ENCODE results near the gene PCDHA4.
"Not testable (repeated sequence)": the region's sequence is repeated elsewhere in the genome, so short reads cannot be mapped to it uniquely, and the experiment has no call there.

Gene PCDHA4

DNA sequence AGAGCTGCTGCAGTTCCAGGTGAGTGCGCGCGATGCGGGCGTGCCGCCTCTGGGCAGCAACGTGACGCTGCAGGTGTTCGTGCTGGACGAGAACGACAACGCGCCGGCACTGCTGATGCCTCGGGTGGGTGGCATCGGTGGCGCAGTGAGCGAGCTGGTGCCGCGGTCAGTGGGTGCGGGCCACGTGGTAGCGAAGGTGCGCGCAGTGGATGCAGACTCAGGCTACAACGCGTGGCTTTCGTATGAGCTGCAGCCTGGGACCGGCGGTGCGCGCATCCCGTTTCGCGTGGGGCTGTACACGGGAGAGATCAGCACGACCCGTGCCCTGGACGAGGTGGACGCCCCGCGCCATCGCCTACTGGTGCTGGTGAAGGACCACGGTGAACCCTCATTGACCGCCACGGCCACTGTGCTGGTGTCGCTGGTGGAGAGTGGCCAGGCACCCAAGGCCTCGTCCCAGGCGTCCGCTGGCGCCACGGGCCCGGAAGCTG, 4.0 kb upstream of the PCDHA4 start:
- TF ChIP-seq, protein P1, sequence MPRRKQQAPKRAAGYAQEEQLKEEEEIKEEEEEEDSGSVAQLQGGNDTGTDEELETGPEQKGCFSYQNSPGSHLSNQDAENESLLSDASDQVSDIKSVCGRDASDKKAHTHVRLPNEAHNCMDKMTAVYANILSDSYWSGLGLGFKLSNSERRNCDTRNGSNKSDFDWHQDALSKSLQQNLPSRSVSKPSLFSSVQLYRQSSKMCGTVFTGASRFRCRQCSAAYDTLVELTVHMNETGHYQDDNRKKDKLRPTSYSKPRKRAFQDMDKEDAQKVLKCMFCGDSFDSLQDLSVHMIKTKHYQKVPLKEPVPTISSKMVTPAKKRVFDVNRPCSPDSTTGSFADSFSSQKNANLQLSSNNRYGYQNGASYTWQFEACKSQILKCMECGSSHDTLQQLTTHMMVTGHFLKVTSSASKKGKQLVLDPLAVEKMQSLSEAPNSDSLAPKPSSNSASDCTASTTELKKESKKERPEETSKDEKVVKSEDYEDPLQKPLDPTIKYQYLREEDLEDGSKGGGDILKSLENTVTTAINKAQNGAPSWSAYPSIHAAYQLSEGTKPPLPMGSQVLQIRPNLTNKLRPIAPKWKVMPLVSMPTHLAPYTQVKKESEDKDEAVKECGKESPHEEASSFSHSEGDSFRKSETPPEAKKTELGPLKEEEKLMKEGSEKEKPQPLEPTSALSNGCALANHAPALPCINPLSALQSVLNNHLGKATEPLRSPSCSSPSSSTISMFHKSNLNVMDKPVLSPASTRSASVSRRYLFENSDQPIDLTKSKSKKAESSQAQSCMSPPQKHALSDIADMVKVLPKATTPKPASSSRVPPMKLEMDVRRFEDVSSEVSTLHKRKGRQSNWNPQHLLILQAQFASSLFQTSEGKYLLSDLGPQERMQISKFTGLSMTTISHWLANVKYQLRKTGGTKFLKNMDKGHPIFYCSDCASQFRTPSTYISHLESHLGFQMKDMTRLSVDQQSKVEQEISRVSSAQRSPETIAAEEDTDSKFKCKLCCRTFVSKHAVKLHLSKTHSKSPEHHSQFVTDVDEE (CRISPR knock-in tag; IDR thresholded peaks at IDR 0.05): no peak
- TF ChIP-seq ARNTL (CRISPR knock-in tag; IDR thresholded peaks at IDR 0.05; ENCODE audit: borderline replicate concordance, low read depth) (no peak), CSDC2 (CRISPR knock-in tag; IDR thresholded peaks at IDR 0.05) (no peak), GLIS3 (CRISPR knock-in tag; IDR thresholded peaks at IDR 0.05) (no peak), ESRRG (CRISPR knock-in tag; IDR thresholded peaks at IDR 0.05) (no peak), ZC3H10 (CRISPR knock-in tag; IDR thresholded peaks at IDR 0.05) (no peak), ZFP3 (CRISPR knock-in tag; IDR thresholded peaks at IDR 0.05) (no peak), ISL1 (CRISPR knock-in tag; IDR thresholded peaks at IDR 0.05) (no peak), BACH2 (CRISPR knock-in tag; IDR thresholded peaks at IDR 0.05; ENCODE audit: borderline replicate concordance) (no peak), PPARA (CRISPR knock-in tag; IDR thresholded peaks at IDR 0.05; ENCODE audit: borderline replicate concordance) (no peak), ZNF8 (CRISPR knock-in tag; IDR thresholded peaks at IDR 0.05) (no peak), OSR1 (CRISPR knock-in tag; IDR thresholded peaks at IDR 0.05) (no peak), SNAI2 (CRISPR knock-in tag; IDR thresholded peaks at IDR 0.05) (no peak), RARB (CRISPR knock-in tag; IDR thresholded peaks at IDR 0.05) (no peak), ZNF70 (CRISPR knock-in tag; IDR thresholded peaks at IDR 0.05) (no peak)
- TF ChIP-seq, protein P2, sequence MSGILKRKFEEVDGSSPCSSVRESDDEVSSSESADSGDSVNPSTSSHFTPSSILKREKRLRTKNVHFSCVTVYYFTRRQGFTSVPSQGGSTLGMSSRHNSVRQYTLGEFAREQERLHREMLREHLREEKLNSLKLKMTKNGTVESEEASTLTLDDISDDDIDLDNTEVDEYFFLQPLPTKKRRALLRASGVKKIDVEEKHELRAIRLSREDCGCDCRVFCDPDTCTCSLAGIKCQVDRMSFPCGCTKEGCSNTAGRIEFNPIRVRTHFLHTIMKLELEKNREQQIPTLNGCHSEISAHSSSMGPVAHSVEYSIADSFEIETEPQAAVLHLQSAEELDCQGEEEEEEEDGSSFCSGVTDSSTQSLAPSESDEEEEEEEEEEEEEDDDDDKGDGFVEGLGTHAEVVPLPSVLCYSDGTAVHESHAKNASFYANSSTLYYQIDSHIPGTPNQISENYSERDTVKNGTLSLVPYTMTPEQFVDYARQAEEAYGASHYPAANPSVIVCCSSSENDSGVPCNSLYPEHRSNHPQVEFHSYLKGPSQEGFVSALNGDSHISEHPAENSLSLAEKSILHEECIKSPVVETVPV (CRISPR knock-in tag; IDR thresholded peaks at IDR 0.05): no peak
- no peak for ATAC-seq

DNA sequence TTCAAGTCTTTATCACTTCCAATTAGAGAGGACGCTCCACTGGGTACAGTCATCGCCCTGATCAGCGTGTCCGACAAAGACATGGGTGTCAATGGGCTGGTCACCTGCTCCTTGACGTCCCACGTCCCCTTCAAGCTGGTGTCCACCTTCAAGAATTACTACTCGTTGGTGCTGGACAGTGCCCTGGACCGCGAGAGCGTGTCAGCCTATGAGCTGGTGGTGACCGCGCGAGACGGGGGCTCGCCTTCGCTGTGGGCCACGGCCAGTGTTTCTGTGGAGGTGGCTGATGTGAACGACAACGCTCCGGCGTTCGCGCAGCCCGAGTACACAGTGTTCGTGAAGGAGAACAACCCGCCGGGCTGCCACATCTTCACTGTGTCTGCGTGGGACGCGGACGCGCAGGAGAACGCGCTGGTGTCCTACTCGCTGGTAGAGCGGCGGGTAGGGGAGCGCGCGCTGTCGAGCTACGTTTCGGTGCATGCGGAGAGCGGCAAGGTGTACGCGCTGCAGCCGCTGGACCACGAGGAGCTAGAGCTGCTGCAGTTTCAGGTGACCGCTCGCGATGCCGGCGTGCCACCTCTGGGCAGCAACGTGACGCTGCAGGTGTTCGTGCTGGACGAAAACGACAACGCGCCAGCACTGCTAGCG, 1.5 kb downstream of the PCDHA4 start:
- not testable (repeated sequence) for ATAC-seq

DNA sequence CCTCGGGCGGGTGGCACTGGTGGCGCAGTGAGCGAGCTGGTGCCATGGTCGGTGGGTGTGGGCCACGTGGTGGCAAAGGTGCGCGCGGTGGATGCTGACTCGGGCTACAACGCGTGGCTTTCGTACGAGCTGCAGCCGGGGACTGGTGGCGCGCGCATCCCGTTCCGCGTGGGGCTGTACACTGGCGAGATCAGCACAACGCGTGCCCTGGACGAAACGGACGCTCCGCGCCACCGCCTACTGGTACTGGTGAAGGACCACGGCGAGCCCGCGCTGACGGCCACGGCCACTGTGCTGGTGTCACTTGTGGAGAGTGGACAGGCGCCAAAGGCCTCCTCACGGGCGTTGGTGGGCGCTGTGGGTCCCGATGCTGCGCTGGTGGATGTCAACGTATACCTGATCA, 2.0 kb downstream of the PCDHA4 start:
- ATAC-seq: no peak

DNA sequence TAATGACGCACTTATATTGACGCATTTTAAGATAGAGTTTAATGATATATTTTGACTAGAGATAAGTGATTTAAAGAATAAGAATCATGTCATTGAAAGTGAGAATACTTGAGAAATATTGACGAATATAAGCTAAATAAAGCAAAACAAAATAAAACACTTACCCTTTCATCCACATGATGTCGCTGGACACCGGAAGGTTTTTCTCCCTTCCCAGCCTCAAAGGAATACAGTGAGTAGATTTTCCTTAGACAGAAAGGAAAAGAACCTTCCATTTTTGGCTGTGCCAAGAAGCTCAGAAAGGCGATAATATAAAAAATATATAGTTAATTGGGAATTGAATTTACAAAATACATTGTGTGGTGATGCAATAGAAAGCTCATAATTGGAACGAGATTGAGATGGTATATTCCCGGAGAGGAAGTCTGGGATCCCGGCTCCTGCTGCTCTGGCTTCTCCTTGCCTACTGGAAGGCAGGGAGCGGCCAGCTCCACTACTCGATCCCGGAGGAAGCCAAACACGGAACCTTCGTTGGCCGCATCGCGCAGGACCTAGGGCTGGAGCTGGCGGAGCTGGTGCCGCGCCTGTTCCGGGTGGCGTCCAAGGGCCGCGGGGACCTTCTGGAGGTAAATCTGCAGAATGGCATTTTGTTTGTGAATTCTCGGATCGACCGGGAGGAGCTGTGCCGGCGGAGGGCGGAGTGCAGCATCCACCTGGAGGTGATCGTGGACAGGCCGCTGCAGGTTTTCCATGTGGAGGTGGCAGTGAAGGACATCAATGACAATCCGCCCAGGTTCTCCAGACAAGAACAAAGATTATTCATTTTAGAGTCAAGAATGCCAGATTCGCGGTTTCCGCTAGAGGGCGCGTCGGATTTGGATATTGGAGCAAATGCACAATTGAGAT, 14.8 kb downstream of the PCDHA4 start, which contains the start of gene PCDHA5:
PCDHA5 (plus strand) TSS at position 239 of the 906 bp plus-strand sequence.
- no peak for ATAC-seq
- TF ChIP-seq ZC3H10 (CRISPR knock-in tag; IDR thresholded peaks at IDR 0.05) (no peak), ZNF8 (CRISPR knock-in tag; IDR thresholded peaks at IDR 0.05) (no peak), SNAI2 (CRISPR knock-in tag; IDR thresholded peaks at IDR 0.05) (no peak), GLIS3 (CRISPR knock-in tag; IDR thresholded peaks at IDR 0.05) (no peak)
- TF ChIP-seq, protein P2 (CRISPR knock-in tag; IDR thresholded peaks at IDR 0.05): no peak
- TF ChIP-seq, protein P3, sequence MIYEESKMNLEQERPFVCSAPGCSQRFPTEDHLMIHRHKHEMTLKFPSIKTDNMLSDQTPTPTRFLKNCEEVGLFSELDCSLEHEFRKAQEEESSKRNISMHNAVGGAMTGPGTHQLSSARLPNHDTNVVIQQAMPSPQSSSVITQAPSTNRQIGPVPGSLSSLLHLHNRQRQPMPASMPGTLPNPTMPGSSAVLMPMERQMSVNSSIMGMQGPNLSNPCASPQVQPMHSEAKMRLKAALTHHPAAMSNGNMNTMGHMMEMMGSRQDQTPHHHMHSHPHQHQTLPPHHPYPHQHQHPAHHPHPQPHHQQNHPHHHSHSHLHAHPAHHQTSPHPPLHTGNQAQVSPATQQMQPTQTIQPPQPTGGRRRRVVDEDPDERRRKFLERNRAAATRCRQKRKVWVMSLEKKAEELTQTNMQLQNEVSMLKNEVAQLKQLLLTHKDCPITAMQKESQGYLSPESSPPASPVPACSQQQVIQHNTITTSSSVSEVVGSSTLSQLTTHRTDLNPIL (CRISPR knock-in tag; IDR thresholded peaks at IDR 0.05; ENCODE audit: low read depth): no peak
- TF ChIP-seq, protein P1 (CRISPR knock-in tag; IDR thresholded peaks at IDR 0.05): no peak

More for the DNA sequence above, 2.0 kb downstream of the PCDHA4 start:
- TF ChIP-seq ARNTL (CRISPR knock-in tag; IDR thresholded peaks at IDR 0.05; ENCODE audit: borderline replicate concordance, low read depth): no peak
- no peak for TF ChIP-seq CSDC2 (CRISPR knock-in tag; IDR thresholded peaks at IDR 0.05)
- TF ChIP-seq GLIS3 (CRISPR knock-in tag; IDR thresholded peaks at IDR 0.05): no peak
- no peak for TF ChIP-seq TOX (CRISPR knock-in tag; IDR thresholded peaks at IDR 0.05; ENCODE audit: borderline replicate concordance)
- TF ChIP-seq RARB (CRISPR knock-in tag; IDR thresholded peaks at IDR 0.05): no peak
- TF ChIP-seq, protein P4, sequence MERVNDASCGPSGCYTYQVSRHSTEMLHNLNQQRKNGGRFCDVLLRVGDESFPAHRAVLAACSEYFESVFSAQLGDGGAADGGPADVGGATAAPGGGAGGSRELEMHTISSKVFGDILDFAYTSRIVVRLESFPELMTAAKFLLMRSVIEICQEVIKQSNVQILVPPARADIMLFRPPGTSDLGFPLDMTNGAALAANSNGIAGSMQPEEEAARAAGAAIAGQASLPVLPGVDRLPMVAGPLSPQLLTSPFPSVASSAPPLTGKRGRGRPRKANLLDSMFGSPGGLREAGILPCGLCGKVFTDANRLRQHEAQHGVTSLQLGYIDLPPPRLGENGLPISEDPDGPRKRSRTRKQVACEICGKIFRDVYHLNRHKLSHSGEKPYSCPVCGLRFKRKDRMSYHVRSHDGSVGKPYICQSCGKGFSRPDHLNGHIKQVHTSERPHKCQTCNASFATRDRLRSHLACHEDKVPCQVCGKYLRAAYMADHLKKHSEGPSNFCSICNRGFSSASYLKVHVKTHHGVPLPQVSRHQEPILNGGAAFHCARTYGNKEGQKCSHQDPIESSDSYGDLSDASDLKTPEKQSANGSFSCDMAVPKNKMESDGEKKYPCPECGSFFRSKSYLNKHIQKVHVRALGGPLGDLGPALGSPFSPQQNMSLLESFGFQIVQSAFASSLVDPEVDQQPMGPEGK (CRISPR knock-in tag; IDR thresholded peaks at IDR 0.05; ENCODE audit: borderline replicate concordance): no peak
- TF ChIP-seq TCF4 (CRISPR knock-in tag; IDR thresholded peaks at IDR 0.05; ENCODE audit: borderline replicate concordance): no peak
- no peak for TF ChIP-seq SNAI2 (CRISPR knock-in tag; IDR thresholded peaks at IDR 0.05)
- TF ChIP-seq ZFP30 (CRISPR knock-in tag; IDR thresholded peaks at IDR 0.05): no peak
- TF ChIP-seq ZNF70 (CRISPR knock-in tag; IDR thresholded peaks at IDR 0.05): no peak
- TF ChIP-seq PPARA (CRISPR knock-in tag; IDR thresholded peaks at IDR 0.05; ENCODE audit: borderline replicate concordance): no peak
- no peak for TF ChIP-seq ZNF8 (CRISPR knock-in tag; IDR thresholded peaks at IDR 0.05)
